Measurements from ENCODE around the gene MACROD2.

The MACROD2 gene

DNA sequence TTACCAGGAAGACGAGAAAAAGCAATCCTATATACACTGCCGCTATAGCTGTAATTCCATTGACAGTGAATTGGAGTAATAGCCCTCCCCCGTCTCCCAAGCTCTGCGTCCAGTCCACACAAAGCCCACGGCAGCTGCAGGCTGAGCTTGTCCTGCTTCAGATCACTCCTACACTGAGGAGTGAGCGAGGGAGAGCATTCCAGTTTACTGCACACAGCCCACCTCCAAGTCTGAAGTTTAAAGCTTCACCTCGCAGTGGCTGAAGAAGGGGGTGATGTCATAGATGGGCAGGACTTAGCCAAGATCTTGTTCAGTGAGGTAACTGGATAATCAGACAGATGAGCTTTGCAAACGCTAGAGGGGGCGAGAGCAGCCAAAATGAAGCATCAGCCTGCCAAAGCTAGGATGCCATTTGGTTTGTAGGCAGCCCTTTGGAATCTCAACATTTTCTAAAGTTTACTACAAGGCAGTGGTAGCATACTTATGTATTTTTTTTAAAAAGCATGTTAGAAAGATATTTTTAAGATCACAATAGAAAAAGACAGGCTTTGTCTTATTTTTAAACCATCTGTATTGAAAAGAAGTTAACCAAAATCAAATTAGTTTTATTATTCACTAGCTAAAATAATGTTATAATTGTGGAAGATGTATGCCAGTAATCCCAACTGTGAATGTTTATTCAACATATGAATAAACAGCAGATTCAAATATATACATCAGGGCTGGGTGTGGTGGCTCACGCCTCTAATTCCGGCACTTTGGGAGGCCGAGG is 342.3 kb downstream of the MACROD2 start, which contains the start of gene FLRT3:
FLRT3 (minus strand) TSS at position 213 of the 772 bp plus-strand sequence. CDS start 10,106 bp downstream, outside the sequence.
- DNase-seq (ENCODE audit: low read depth), result no peak

DNA sequence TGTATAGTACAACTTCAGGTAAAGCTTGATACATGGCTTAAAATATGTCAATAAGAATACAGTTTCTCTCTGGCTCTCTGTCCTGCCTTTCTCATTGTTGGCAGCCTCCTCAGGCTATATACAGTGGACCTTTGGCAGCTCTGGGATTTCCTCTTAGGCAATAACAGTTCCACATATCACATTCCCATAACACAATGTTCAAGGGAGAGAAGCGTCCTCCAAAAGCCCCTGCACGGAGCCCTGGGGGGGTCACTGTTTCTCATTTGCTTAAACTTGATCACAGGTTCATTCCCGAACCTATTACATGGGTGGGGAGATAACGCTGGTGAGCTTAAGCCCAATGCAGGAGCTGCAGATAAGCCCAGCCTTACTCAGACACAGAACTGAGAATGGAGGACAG is 346.5 kb downstream of the MACROD2 start:
- no peak for DNase-seq (ENCODE audit: low read depth)

DNA sequence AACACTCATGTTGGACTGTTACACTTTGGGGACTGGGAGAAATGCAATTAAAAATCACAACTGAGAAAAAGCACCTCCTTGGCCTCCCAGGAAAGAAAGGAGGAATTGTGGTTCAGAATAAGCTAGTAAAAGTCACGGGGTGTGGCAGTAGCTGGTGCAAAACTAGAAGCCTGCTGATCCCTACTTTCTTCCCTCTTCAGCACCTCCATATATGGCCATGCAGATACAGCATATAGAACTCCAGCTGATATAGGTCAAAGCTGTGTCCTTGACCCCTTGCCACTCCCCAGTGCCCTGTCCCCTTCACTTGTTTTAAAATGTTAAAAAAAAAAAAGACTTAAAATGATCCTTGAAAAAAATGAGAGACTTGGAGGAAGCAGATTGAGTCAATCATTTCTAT is 347.6 kb downstream of the MACROD2 start:
- DNase-seq (ENCODE audit: low read depth), result no peak

DNA sequence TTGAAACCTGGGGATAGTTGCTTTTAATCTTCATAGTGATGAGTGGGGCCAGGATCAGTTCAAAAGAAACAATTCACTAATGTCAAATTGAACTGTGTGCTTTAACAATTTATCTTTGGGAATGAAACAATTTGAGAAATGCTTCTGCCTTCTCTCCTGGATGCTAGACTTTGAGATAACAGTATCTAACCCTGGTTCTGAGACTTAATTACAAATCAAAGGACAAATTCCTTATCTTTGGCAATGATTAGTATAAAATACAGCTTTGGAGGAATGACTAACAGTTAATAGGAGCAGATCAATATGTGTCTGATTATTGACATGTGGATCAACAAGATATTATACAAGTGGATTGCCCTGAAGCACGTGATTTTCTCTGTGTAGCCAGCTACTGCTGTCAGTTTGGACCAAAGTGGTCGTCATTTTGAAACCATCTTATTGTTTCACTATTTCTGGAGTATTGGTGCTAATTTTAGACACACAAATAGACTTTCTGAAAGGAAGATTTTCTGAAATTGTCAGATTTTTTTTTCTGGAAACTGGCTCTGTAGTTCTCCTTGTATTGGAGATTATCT is 348.3 kb downstream of the MACROD2 start:
- DNase-seq (ENCODE audit: low read depth), result no peak

DNA sequence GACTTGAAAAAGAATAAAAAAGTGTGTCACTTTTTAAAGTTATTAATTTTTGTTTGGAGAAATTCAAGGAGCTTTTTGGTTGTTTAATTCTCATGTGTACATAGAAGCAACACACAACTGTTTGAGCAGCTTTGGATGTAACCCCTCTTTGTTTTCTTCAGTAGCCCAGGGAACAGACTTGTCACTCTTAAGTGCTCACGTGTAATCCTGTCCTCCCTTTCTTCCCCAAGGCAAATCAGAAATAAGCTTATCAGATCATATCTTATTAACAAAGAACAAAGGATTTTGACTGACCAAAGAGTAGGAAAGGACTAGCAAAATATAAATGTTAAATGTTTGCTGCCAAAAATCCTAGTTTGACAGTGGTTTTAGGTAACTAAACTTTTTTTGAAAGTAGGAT is 349.4 kb downstream of the MACROD2 start:
- DNase-seq (ENCODE audit: low read depth), result no peak

DNA sequence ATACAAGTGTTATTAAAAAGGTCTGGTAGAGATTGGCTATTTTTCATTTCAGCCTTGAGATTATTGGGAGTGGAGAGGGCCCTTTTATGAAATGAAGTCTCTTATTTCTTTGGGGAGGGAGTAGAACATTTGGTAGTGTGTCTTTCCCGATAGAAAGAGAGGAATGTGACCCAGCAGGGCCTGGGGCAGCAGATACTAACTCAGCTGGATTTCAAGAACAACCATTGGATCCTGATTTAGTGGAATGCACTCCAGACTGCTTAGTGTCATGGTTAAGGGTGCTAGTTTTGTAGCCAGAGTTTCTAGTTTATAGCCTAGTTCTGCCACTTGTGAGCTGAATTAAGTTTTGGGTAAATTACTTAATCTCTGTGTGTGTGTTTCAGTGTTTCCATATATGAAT is 360.5 kb downstream of the MACROD2 start:
- DNase-seq (ENCODE audit: low read depth), result no peak

DNA sequence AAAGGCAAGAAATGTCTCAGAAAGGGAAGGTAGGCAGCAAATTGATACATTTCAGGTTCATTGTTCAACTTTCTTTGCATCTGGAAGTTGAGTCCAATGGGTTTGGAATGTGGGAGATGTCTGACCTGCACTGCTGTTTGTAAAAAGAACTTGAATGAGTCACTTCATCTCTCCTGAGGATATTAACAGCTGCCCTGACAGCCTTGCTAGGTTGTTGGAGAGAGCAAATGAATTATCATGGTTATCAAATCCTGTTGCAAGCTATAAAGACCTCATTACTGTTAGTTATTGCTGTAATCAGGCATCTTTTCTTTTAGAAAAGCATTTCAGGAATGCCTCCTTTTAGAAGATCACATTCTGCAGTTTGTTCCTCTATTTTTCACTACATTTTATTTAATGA is 365.1 kb downstream of the MACROD2 start:
- DNase-seq (ENCODE audit: low read depth), result no peak

DNA sequence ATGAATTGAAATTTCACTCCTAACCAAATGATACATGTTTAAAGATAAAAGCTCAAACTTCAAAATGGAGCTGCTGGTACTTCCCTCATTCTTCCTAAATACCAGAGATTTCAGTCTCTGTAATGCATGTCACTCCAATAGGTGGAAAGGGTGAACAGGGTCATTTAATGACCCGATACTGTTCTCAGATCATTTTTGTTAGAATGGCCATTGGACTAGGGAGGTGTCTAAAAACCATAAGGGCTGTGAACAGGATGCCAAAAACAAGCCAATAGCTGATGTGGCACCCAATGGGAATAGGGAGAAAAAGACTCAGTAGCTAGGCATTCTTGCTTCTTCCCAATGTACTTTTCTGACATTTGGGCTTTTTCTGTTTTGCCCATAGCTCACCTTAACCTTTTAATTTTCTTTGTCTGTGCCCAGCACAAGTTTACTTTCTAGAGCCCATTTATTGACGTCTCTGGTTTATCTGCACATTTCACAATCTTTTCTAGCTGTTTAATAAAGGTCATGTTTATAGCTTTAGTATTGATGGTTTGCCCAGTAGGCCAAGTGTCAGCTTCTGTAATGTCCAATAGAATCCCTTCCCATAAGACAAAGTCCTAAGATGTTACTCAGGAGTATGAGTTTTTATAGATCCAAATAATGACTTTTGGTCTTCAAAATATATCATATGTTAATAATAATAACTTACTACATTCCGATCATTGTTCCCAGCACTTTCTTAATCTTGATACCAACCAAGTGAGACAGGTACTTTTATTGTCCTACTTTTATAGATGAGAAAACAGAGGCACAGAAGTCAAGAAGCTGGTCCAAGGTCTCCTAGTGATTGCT is 366.4 kb downstream of the MACROD2 start:
- no peak for DNase-seq (ENCODE audit: low read depth)

DNA sequence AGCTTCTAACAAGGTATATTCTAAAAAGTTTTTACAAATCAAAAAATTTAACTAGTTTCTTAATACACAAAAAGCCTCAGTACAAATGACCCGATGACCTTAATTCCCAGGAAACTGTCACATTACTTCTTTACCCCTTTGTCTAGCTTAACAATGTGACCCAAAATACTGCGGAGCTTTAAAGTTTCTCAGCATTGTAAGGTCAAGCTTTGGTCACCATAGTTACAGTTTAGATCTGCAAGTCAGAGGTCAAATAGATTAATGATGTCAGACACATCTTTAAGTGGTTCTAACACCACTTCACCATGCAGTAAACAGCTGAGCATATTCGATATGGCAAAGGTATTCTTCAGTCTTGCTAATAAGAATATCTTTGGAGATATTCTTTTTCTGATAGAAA is 378.9 kb downstream of the MACROD2 start:
- no peak for DNase-seq (ENCODE audit: low read depth)

DNA sequence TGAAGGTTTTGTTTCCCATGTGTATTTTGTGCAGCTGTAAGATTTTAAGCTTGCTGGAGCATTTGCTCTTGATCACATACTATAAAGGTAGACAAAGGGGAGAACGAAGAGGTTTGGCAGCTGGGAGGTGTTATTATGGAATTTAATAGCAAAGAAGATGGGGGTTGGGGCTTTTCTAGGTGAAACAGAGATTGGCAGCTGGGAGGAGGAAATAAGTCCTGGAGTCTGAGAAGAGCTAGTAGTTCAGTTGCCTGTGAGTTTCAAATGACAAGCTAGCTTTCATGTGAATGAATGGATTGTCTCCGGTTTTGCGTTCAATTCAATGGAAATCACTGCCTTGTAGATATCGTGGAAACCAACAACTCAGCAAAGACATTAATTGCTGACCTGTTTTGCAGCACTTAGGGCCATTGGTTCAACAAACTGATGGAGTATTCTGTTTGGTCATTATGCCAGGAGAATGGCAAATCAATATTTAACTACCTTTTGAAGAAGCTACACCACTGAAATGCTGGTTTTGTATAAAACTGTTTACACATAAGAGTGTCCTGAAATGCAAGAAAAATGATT is 380.2 kb downstream of the MACROD2 start:
- no peak for DNase-seq (ENCODE audit: low read depth)

DNA sequence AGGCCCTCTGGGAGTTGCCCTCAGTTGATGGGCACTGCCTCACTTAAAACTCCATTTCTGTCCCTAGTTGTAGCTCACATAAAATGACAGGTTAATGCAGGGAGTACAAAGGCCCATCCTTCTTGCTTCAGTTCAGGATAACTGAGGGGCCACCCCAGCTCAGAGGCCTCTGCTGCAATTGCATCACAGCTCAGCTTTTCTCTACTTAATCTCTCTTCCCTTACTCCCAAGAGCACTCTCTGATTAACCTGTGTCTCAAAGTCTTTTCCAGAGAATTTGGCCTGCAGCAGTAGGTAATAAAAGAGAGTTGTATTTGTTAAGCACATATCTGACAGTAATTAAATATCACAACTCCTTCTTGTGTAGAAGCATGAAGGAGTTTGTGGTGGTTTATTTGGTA is 383.0 kb downstream of the MACROD2 start:
- DNase-seq (ENCODE audit: low read depth), result no peak

DNA sequence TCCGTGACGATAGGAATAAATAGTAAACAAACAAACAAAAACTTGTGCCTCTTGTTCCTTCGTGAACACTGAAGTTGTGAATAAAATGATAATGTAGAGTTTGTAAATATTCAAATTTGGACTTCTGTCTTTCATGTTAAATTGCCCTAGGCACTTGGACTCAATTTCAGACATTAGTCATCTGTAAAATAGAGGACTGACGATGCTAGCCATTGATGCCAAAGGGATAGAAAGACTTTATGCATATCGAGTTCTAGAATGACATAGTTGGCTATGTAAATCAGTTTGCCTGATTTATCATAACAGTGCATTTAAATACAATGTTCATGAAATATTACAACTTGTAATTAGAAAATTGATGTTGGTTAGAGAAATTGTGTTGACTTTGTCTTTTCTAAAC is 388.0 kb downstream of the MACROD2 start:
- DNase-seq (ENCODE audit: low read depth), result no peak

DNA sequence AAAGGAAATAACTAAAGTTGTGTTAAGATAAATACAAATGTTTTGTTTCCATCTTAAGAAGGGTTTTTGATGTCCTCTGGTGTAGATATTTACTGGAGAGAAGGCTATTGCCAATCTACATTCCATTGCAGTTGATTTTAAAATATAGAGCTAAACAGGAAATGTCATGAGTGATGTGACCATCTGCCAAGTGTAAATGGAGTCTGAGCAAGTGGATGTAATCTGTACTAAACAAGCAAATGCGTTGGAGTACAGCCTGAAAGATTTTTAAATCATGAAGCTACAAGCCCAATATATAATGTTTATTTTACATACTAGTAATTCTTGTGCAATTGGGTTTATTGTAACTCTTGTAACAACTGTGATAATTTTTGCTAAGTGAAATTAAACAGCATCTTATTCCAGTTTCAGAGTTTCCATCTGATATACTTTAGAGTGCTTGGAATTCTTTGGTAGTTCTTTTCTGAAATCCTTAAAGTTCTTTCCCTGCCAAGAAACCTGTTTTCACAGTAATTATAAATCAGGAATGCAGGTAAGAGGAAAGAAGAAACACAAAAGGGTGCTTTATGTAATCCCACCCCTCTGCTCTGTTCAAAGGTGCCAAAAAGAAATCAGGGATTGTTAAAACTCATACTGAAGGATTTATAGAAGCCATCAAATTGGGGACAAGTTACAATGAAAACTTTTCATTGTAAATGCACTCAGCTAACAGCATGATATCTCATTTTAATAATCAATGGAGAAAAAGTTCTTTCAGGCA is 389.3 kb downstream of the MACROD2 start:
- DNase-seq (ENCODE audit: low read depth), result no peak

DNA sequence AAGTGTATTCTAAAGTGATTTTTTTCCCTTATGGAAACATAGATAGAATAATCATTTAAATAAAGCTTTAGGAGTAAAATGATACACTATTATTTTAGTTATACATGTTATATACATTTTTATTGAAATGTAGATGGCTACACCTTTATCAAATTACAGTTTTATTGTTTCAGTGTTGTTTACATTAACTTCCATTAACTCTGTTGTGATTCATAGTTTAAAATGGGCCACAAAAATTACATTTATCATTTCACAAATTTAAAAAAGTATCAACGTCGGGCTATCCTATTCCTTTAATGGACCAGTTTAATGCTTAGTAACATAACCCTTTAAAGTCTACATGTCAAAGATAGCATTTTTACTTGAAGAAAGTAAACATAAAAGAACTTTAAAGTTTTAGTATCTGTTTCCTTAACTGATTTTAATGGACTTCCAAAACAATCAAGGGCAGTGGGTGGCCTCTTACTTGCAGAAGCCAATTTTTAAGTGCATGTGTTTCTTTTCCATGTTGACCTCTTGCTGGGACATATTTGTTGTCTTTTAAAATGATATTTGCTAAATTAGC is 389.9 kb downstream of the MACROD2 start:
- no peak for DNase-seq (ENCODE audit: low read depth)

DNA sequence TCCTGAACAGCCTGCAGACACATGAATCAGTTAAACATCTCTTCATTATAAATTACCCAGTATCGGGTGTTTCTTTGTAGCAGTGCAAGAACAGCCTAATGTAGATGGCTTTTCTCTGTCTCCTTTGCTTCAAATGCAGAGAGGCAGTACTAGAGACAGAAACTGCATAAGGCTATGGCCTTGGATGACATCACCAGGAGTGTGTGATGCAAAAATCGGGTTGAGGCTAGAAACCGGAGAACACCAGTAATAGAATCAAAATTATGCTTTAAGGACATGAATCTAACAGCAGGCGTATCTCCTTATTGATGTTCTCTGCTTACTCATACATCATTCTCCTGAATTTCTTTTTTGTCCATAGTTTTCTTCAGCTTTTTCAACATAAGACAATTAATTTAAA is 391.4 kb downstream of the MACROD2 start:
- no peak for DNase-seq (ENCODE audit: low read depth)

DNA sequence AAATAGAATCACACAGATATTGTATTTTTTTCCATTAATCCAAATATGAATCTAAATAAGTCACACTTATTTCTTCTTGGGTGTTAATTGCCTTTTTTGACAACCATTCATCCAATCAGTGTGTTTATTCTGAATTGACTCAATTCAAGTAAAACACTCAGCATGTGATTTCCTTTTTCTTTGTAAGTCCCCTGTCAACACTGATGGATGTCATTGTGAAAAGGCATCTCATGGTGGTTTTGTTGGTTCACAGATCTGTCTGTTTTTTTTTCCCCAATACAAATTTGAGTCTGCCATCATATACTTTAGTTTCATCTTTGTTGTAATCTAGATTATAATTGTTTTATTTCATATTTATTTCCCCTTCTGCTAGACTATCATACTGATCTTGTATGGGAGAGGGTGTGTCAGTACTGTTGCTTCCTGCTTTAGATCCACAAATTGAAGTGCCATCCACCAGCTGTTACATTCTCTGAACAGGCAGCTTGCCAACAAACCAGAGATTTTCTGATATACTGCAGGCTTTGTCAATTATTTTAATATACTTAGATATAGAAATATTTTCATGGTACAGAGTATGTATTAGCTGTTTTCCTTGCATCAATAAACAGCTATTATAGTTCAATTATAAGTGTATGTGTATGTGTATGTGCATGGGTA is 406.3 kb downstream of the MACROD2 start:
- DNase-seq (ENCODE audit: low read depth), result no peak

DNA sequence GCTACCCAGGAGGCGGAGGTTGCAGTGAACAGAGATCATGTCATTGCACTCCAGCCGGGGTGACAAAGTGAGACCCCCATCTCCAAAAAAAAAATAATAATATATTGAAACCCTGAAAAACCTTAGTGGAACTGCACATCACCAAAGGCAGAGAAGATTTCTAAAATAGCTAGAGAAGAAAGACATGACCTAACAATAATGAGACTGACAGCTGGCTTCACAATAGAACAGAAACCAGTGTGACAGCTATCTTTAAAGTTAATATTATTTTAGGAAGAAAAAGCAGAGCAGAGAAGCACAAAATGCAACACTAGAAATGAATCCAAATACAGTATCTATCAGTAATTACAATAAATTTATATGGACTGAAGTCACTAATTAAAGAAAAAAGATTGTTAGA is 409.2 kb downstream of the MACROD2 start:
- no peak for DNase-seq (ENCODE audit: low read depth)

DNA sequence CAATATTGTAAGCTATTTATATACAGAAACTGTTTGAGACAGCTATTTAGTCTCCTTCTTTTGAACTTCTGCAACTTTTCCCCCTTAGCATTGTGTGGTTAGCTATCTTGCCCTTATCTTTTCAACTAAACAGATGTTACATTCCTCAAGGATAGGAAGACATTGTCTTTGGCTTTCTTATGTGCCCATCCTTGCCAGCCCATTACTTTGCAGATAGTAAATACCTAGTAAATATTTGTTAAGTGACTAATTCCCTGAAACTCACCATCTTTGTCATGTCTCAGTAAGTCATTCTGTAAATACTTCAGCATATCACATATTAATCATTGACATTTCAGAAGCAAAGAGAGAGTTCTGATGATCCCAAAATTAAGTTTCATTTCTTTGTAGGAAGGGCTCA is 411.2 kb downstream of the MACROD2 start:
- no peak for DNase-seq (ENCODE audit: low read depth)

DNA sequence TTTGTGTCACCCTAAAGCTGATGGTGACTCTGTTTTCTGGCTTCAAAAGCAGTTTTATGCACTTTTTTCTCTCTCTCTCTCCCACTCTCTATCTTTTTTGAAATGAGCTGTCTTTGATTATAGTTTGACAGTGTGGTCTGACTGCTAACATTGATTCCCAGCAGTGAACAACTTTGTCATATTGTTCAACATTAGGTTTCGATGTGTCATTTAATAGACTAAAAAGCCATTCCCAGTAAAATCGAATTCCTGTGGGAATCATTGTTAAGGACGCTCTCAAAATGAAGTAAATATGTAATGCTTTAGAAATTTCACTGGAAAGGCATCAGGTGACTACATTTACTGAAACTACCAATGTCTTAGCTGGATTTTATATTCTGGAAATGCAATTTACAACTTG is 412.0 kb downstream of the MACROD2 start:
- DNase-seq (ENCODE audit: low read depth), result no peak

DNA sequence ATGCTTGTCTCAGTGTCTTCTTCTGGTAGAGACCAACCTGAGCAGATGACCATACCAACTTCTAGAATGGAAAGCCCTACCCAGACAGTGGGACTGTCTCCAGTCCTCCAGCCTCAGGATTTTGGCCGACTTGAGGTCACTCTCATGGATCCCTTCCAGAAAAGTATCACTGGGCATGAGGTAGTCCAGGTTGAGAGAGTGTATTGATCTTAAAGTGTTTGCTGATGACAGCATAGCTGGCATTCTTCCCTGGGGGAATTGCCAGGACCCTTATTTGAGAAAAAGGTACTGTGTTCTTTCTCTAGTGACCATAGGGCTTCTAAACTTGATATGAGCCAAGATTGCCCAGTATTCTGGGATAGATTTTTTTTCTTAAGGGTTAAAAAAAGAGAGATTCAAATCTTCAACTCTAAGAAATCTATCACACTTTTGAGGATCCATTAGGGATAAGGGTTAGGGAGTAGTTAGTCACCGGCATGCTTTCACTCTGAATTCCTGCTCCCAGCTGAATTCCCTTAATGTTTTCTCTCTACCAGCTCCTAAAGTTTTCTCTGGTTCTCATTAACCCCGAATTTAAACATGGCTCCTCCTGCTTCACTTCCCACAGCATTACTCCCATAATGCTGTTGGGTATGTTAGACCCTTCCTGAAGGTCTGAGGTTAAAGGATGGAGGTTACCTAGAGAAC is 415.7 kb downstream of the MACROD2 start:
- no peak for DNase-seq (ENCODE audit: low read depth)

Measured in T follicular helper cell (primary cell).